ENCODE results near the gene SMOC2. TPM values are rescaled to one million over a fixed set of nuclear protein-coding genes. Genes with fewer than 3 reads are reported as not detected.

Gene SMOC2
- total RNA-seq, 2 experiments from 2014 or later, result not detected

DNA sequence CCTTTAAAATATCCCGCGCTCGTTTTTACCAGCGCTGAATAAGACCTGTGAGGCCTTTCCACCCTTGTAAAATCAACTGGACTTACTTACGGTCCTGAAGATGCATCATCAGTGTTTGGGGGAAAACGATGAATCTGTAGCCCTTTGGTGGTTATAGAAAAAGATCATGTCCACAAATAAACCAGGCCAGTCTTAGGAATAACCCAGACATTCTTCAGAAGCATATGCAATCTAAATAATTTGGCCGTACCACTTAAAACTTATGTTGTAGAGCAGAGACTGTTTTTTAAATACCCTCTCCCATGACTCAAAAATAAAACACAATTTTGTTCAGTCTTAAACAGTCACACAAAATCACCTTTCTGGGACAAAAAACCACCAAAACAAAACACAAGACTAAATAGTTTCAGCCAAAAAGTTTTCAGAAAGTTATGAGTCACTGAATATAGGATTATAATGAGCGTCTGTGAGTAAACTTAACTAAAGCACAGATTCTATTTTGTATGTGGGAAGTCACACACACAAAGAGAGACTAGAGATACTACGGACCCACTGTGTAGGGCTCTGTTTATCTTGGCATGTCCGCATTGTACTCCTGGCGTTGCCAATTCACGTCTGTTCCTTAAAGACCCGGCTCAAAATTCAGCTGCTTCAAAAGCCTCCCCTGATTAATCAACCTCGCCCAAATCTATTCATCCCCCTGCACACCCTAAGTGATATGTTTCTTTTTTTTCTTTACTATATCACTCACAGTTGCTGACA, 26.5 kb upstream of the SMOC2 start:
- ChIA-PET POLR2A (no interaction called here), CTCF (no interaction called here)

- ChIA-PET POLR2A (no interaction called here), CTCF (no interaction called here)
Observed at GRCh38 chr6:168415098-168415992, 25.6 kb upstream of the SMOC2 start.

DNA sequence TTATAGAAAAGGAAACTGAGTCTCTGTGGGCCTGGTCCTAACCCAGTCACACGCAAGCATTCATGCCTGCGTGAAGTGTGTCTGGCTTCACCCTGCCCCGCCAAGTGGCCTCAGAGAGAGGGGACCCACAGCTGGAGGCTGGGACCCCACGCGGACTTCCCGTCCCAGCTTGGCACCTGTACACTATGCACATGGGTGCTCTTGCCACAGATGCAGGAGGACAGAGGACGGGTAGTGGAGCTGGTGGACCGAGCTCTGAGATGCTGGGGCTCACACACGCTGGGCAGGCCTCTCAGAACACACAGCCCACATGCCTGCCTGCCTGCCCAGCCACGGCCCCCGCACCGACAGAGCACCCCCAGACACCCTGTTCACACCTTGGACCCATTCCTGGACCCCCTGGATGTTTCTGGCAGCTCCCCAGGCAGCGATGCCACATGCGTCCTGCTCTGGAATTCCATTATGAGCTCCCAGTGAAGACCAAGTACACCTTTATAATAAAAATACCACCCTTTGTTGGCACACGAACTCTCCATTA, 24.9 kb upstream of the SMOC2 start:
- ChIA-PET POLR2A (no interaction called here), CTCF (no interaction called here)

- CTCF ChIA-PET, result no interaction called here
- POLR2A ChIA-PET, result no interaction called here
Observed at GRCh38 chr6:168416531-168416930, 24.5 kb upstream of the SMOC2 start.

- POLR2A ChIA-PET, result no interaction called here
Observed at GRCh38 chr6:168417191-168417590, 23.8 kb upstream of the SMOC2 start.

GRCh38 chr6:168417679-168418557, 23.1 kb upstream of the SMOC2 start:
- ChIA-PET CTCF (no interaction called here), POLR2A (no interaction called here)

More at GRCh38 chr6:168417191-168417590, 23.8 kb upstream of the SMOC2 start:
- CTCF ChIA-PET, result no interaction called here

GRCh38 chr6:168418711-168419121, 22.3 kb upstream of the SMOC2 start:
- ChIA-PET CTCF (no interaction called here), POLR2A (no interaction called here)

DNA sequence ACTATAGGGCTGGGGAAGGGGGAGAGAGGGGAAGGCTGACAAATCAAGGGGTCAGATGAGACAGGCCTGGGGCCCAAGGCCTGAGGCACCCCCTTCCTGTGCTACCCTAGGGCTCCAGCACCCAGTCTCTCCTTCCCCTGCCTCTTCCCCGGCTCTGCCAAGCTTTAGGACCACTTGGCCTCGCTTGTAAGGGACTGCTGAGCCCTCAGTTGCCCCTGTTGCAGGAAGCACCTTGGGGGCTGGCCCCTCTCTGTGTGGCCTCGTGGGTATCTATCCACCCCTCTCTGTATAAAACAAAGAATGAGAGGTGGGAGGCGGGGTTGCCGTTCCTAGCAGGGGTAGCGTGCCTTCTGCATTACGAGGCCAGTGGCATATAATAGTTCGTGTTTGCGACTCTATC, 21.4 kb upstream of the SMOC2 start:
- ChIA-PET CTCF (no interaction called here), POLR2A (no interaction called here)

GRCh38 chr6:168420084-168420483, 20.9 kb upstream of the SMOC2 start:
- ChIA-PET CTCF (no interaction called here), POLR2A (no interaction called here)

DNA sequence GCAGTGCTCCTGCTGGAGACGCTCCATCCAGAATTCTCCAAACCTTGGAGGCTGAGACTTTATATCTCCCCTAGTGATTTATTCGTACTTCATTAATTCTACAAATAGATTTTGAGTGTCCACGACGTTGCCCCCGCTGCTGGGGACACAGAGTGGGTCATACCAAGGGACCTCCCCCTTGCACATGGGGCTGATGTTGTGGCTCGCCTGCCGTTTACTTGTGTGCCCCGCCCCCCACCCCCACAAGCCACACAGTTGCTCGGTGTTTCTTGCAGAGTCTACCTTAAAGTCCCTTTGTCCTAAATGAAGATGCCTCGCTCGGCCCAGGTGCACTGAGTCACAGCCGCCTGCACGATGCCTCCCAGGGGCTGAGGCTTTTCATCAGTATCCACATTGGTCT, 20.3 kb upstream of the SMOC2 start:
- POLR2A ChIA-PET, result no interaction called here
- CTCF ChIA-PET, result no interaction called here

GRCh38 chr6:168427184-168427583, 13.8 kb upstream of the SMOC2 start:
- ChIA-PET POLR2A (no interaction called here), CTCF (no interaction called here)

- POLR2A ChIA-PET, result no interaction called here
- CTCF ChIA-PET, result no interaction called here
Observed at GRCh38 chr6:168428052-168428826, 12.7 kb upstream of the SMOC2 start.

GRCh38 chr6:168428863-168429262, 12.1 kb upstream of the SMOC2 start:
- POLR2A ChIA-PET, result no interaction called here
- CTCF ChIA-PET, result no interaction called here

- ChIA-PET POLR2A (no interaction called here), CTCF (no interaction called here)
Observed at GRCh38 chr6:168432196-168432595, 8.8 kb upstream of the SMOC2 start.

DNA sequence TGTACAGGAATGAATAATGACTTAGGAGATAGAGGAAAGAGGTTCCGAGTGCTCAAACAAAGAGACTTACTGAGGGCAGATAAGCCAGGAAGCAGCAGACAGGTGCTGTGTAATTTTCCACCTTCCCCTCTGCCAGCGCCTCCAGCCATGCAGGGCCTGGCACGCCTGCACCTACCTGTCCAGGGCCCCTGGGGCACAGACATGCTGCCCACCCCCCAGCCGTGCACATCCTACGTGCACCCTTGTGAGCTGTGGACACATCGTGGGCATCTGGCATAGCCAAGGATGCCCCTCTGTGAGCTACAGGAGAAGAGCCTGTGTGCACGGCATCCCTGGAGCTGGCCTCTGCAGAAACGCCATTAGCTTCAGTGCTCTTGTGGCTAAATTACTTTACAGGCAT, 7.1 kb upstream of the SMOC2 start:
- CTCF ChIA-PET, result no interaction called here
- POLR2A ChIA-PET, result no interaction called here

DNA sequence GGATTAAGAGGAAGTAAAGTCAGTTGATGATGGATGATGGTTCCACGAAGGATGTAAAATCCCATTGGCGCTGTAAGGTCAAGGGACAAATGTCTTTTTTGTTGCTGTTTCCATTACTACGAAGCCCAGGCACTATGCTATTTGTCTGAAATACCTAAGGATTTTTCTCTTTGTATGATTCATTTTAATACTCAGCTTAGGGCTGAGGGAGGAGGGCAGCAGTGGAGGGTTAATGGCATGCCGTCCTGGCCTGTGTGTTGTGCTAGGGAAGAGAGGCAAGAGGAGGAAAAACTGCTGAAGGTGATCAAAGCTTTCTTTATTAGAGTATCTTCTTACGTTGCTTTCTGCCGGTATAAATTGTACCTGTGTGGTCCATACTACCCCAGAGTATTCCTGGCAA, 6.5 kb upstream of the SMOC2 start:
- ChIA-PET POLR2A (no interaction called here), CTCF (no interaction called here)

- POLR2A ChIA-PET, result no interaction called here
- CTCF ChIA-PET, result no interaction called here
Observed at GRCh38 chr6:168437751-168438150, 3.2 kb upstream of the SMOC2 start.

DNA sequence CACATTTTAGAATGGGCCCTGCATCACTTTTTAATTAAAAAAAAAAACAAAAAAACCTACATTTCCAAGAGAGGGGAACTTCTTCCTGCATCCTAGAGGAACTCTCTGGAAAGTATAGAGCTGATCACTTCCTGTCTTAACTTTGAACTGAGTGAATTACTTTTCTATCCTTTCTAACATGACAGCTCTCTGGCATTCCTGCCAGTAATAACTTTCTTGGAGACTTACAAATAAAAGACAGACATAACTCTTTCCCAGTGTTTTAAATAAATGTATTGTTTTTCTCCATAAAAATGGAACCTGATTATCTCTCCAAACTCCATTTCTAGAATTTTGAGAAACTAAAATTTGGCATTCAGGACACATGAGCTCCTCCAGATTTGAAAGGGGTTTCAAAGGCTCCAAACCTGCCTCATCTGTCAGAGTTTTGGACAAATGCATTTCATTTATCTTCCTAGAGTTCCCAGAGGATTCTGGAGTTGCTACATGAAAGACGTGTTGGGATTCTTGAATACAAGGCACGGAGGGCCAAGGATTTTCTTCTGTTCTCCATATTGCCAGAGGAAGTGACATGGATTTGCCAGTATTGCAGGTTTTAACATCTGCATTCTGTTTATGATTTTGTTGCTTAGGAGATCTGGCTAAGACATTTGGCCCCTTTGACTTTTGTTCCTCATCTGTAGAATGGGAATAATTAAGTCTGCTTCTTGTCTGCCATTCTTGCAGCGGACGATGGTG, 2.0 kb upstream of the SMOC2 start:
- POLR2A ChIA-PET, result no interaction called here
- CTCF ChIA-PET, result no interaction called here

Data from activated CD8-positive, alpha-beta memory T cell treated with anti-CD3 and anti-CD28 coated beads for 36 hours (primary cell).